Activated T-cell treated with anti-CD3 and anti-CD28 coated beads, Interleukin-2, amount 50 U/mL, for 72 hours (primary cell): ENCODE measurements around the gene CDIPT. TPM values are rescaled to one million over a fixed set of nuclear protein-coding genes. Genes with fewer than 3 reads are reported as not detected.
A peak's percentile ranks its signal among the peaks of the same experiment; 100 is the strongest.
"Not testable (repeated sequence)": the region's sequence is repeated elsewhere in the genome, so short reads cannot be mapped to it uniquely, and the experiment has no call there.

Experiments
- ATAC-seq, 2 donors: fragments of 150-1000 bp; cut with Tn5 transposase; replicated peaks in 1 of 2; 2 replicates each; pipeline ENCODE4 v1.10.0; 2021; ENCODE audit warnings: moderate library complexity in 2 of 2, mild to moderate bottlenecking in 1 of 2
- DNase-seq, 2 donors: peaks; one replicate each; pipeline ENCODE4 v3.0.0; 2021 to 2022; ENCODE audit warnings: mixed read lengths in 1 of 2
- H3K27ac Mint-ChIP-seq: one replicate; pipeline ENCODE4 v1.8.0; 2022; ENCODE audit warnings: mild to moderate bottlenecking, moderate library complexity, mixed read lengths
- H3K27me3 Mint-ChIP-seq: one replicate; pipeline ENCODE4 v1.8.0; 2022; ENCODE audit warnings: low read depth, mixed read lengths
- H3K36me3 Mint-ChIP-seq, 2 donors: one replicate each; pipeline ENCODE4 v1.8.0; 2022; ENCODE audit warnings: mixed read lengths in 2 of 2, mild to moderate bottlenecking in 1 of 2; ENCODE audit not compliant: insufficient read depth in 2 of 2
- H3K4me1 Mint-ChIP-seq: one replicate; pipeline ENCODE4 v1.8.0; 2022; ENCODE audit warnings: low read depth, mixed read lengths
- H3K4me3 Mint-ChIP-seq, 2 donors: one replicate each; pipeline ENCODE4 v1.8.0; 2022; ENCODE audit warnings: mild to moderate bottlenecking in 2 of 2, mixed read lengths in 2 of 2, moderate library complexity in 2 of 2
- H3K9me3 Mint-ChIP-seq, 2 donors: one replicate each; pipeline ENCODE4 v1.8.0; 2022; ENCODE audit warnings: mixed read lengths in 2 of 2
- total RNA-seq, 2 donors: library from RNA; stranded (reverse); gene quantifications; one replicate each; pipeline ENCODE4 v1.2.3, GENCODE V29; 2022

The CDIPT gene
- total RNA-seq, 2 donors from 2014 or later: 48.7 to 56.0 TPM

GRCh38 chr16:29889372-29889771 is 26.3 kb upstream of the CDIPT start:
- not testable (repeated sequence) for H3K4me1 Mint-ChIP-seq

GRCh38 chr16:29883987-29884386 is 21.0 kb upstream of the CDIPT start:
- H3K4me3 Mint-ChIP-seq: no peak overlapping the region
- ATAC-seq (no peak), DNase-seq (no peak)
- no peak overlapping the region for H3K27ac Mint-ChIP-seq
- no peaks in the 10 kb centered on the region for H3K4me1 Mint-ChIP-seq
- no peaks in the 10 kb centered on the region for H3K9me3 Mint-ChIP-seq
- H3K27me3 Mint-ChIP-seq: peaks cover 12% of the 10 kb centered on the region
- H3K36me3 Mint-ChIP-seq: no peaks in the 10 kb centered on the region

More at GRCh38 chr16:29889372-29889771, 26.3 kb upstream of the CDIPT start:
- not testable (repeated sequence) for H3K4me3 Mint-ChIP-seq, H3K27ac Mint-ChIP-seq, H3K36me3 Mint-ChIP-seq, ATAC-seq, H3K9me3 Mint-ChIP-seq, H3K27me3 Mint-ChIP-seq, DNase-seq

- DNase-seq (no peak), ATAC-seq (no peak)
- Mint-ChIP-seq H3K4me1 (peaks cover 19% of the 10 kb centered on the region), H3K9me3 (no peaks in the 10 kb centered on the region), H3K36me3 (no peaks in the 10 kb centered on the region), H3K4me3 (no peak overlapping the region), H3K27ac (no peak overlapping the region), H3K27me3 (peaks cover 30% of the 10 kb centered on the region)
Measured at GRCh38 chr16:29881050-29881449, 18.0 kb upstream of the CDIPT start.

DNA sequence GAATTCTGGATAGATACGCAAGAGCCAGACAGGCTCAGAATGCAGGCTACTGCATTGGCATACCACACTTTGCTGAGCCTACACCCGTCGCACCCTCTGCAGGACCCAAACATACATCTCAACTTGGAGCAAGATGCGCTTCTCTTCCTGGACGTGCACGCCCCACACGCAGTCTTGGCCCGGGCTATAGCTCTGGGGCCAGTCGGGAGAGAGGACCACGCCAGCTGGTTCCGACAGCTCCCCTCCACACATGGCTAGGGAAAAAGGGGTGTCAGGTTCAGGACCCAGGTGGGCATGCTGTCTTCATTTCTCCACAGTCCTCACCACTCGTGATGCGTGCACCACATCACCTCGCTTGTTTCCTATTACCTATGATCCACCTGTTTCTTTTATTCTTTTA is 15.1 kb upstream of the CDIPT start:
- no peak for ATAC-seq
- peaks cover 20% of the 10 kb centered on the region for H3K4me1 Mint-ChIP-seq
- H3K27me3 Mint-ChIP-seq: peaks cover 30% of the 10 kb centered on the region
- H3K27ac Mint-ChIP-seq: no peak overlapping the region
- no peaks in the 10 kb centered on the region for H3K36me3 Mint-ChIP-seq
- H3K4me3 Mint-ChIP-seq: no peak overlapping the region
- no peaks in the 10 kb centered on the region for H3K9me3 Mint-ChIP-seq
- DNase-seq: no peak

DNA sequence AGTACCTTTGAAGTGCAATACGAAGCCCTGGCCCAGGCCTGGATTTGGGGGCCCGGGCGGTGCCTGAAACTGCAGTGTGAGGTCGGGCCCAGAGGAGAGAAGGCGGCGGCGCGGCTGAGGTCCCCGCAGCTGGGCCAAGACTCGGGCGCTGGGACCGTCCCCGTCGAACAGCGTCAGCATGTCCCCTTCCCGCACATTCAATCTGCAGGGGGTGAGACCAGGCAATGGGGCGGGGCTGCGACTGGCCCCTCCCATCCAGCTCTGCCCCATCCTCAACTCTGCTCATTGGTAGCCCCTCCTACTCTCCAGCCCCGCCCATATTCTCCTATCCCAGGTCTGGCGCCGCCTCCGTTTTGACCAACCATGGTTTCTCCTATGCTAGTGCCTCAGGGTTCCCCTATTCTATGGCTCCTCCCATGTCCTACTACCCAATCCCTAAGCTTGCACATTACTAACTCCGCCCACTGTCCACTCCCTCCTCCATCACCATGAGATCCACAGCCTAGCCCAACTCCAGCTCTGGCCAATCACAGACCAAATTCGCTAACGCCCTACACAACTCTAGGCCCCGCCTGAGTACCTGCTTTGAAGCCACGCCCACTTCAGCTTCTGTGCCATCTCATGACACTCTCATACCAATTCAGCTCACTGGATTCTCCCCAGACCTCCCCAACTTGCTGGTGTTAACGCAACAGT is 14.4 kb upstream of the CDIPT start:
- DNase-seq (peak; percentile 73 to 84), ATAC-seq (peak; percentile 90 to 91)
- H3K9me3 Mint-ChIP-seq: no peaks in the 10 kb centered on the region
- H3K27ac Mint-ChIP-seq: no peak overlapping the region
- H3K27me3 Mint-ChIP-seq: peaks cover 30% of the 10 kb centered on the region
- peak overlapping the region; percentile 26 to 85 for H3K4me3 Mint-ChIP-seq
- H3K4me1 Mint-ChIP-seq: peaks cover 20% of the 10 kb centered on the region
- no peaks in the 10 kb centered on the region for H3K36me3 Mint-ChIP-seq

GRCh38 chr16:29876594-29877249 is 13.7 kb upstream of the CDIPT start:
- peaks cover 20% of the 10 kb centered on the region for H3K4me1 Mint-ChIP-seq
- H3K36me3 Mint-ChIP-seq: no peaks in the 10 kb centered on the region
- ATAC-seq (peak; percentile 36 to 46), DNase-seq (peak; percentile 47 to 51)
- peaks cover 30% of the 10 kb centered on the region for H3K27me3 Mint-ChIP-seq
- H3K27ac Mint-ChIP-seq: no peak overlapping the region
- H3K4me3 Mint-ChIP-seq: peak overlapping the region; percentile 26 to 85
- H3K9me3 Mint-ChIP-seq: no peaks in the 10 kb centered on the region

GRCh38 chr16:29876217-29876593 is 13.2 kb upstream of the CDIPT start:
- no peaks in the 10 kb centered on the region for H3K9me3 Mint-ChIP-seq
- H3K36me3 Mint-ChIP-seq: no peaks in the 10 kb centered on the region
- ATAC-seq: no peak
- peaks cover 20% of the 10 kb centered on the region for H3K4me1 Mint-ChIP-seq
- peaks cover 30% of the 10 kb centered on the region for H3K27me3 Mint-ChIP-seq
- no peak for DNase-seq
- no peak overlapping the region for H3K27ac Mint-ChIP-seq
- peak overlapping the region; percentile 26 to 85 for H3K4me3 Mint-ChIP-seq

- Mint-ChIP-seq H3K27ac (no peak overlapping the region), H3K36me3 (no peaks in the 10 kb centered on the region), H3K4me3 (no peak overlapping the region), H3K9me3 (no peaks in the 10 kb centered on the region), H3K4me1 (peaks cover 20% of the 10 kb centered on the region), H3K27me3 (peaks cover 30% of the 10 kb centered on the region)
- DNase-seq (no peak), ATAC-seq (no peak)
Measured at GRCh38 chr16:29875206-29875605, 12.2 kb upstream of the CDIPT start.

- Mint-ChIP-seq H3K4me1 (peaks cover 20% of the 10 kb centered on the region), H3K27ac (no peak overlapping the region), H3K9me3 (no peaks in the 10 kb centered on the region), H3K4me3 (no peak overlapping the region), H3K36me3 (no peaks in the 10 kb centered on the region), H3K27me3 (peaks cover 23% of the 10 kb centered on the region)
- no peak for ATAC-seq
- DNase-seq: no peak
Measured at GRCh38 chr16:29873319-29873718, 10.3 kb upstream of the CDIPT start.

DNA sequence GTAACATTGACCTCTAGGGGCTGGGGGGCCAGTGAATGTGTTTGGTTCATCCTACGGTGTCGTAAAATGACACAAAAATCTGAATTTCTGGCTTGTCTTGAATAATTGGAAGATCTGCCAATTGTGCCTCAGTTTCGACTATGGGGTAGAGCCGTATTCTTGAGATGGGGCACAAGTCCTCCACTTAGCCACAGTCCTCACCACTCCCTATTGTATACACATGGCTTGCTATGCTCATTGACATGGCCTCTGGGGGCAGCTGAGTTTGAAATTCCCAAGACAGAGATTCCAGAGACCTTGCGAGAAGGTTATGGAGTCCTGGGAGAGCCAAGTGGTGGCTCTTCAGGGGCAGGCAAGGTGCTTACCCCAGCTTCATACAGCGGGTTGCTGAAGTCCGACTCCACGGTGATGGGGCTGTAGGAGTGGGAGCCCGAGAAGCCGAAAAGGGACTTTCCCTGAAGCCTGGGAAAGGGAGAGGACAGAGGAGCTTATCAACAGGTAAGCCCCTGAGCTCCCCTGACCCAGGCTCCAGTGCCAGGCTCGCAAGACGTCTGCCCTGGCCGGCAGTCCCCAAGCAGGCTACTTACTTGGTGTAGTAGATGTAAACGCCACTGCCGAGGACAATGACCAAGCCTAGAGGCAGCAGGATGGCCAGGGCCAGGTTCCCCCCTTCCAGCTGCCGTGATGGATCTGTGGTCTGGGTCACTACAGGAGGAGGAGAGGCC is 9.0 kb upstream of the CDIPT start:
- Mint-ChIP-seq H3K9me3 (no peaks in the 10 kb centered on the region), H3K27ac (no peak overlapping the region), H3K4me1 (peaks cover 9% of the 10 kb centered on the region), H3K36me3 (no peaks in the 10 kb centered on the region), H3K4me3 (no peak overlapping the region), H3K27me3 (peaks cover 11% of the 10 kb centered on the region)
- DNase-seq (no peak), ATAC-seq (no peak)

DNA sequence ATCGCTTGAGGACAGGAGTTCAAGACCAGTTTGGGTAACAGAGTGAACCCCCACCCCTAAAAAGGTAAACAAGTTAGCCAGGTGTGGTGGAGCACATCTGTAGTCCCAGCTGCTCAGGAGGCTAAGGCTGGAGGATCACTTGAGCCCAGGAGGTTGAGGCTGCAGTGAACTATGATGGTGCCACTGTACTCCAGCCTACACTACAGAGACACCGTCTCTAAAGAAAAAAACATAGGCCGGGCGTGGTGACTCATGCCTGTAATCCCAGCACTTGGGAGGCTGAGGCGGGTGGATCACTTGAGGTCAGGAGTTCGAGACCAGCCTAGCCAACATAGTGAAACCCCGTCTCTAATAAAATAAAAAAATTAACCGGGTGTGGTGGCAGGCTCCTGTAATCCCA is 6.0 kb upstream of the CDIPT start:
- H3K4me3 Mint-ChIP-seq, ATAC-seq, DNase-seq, H3K9me3 Mint-ChIP-seq, H3K4me1 Mint-ChIP-seq, H3K36me3 Mint-ChIP-seq, H3K27ac Mint-ChIP-seq, H3K27me3 Mint-ChIP-seq: not testable (repeated sequence)

- Mint-ChIP-seq H3K36me3 (no peaks in the 10 kb centered on the region), H3K9me3 (no peaks in the 10 kb centered on the region), H3K27me3 (no peaks in the 10 kb centered on the region), H3K27ac (no peak overlapping the region), H3K4me3 (no peak overlapping the region), H3K4me1 (peaks cover 2% of the 10 kb centered on the region)
- ATAC-seq: no peak
- DNase-seq: no peak
Measured at GRCh38 chr16:29868396-29869009, 5.5 kb upstream of the CDIPT start.

- ATAC-seq (no peak), DNase-seq (no peak)
- peaks cover 30% of the 10 kb centered on the region for H3K4me1 Mint-ChIP-seq
- H3K27me3 Mint-ChIP-seq: no peaks in the 10 kb centered on the region
- H3K27ac Mint-ChIP-seq: no peak overlapping the region
- no peaks in the 10 kb centered on the region for H3K9me3 Mint-ChIP-seq
- peaks cover 2 to 5% of the 10 kb centered on the region in 2 donors for H3K36me3 Mint-ChIP-seq
- H3K4me3 Mint-ChIP-seq: no peak overlapping the region
Measured at GRCh38 chr16:29864205-29864604, 1.2 kb upstream of the CDIPT start.
